OCI-LY3 (cell line): ENCODE data around the gene FRMD4A.

ENCODE experiments used
- H2AFZ ChIP-seq: fragments of 200-600, 300-600 bp; shearing (Covaris generic); 2 replicates; pipeline ENCODE4 v1.6.0; 2014; ENCODE audit warnings: antibody characterized with exemption, low read depth, low read length
- H3K27ac ChIP-seq: fragments of 200-600, 300-600 bp; sonication (generic); 2 replicates; pipeline ENCODE4 v1.5.1; 2014; ENCODE audit warnings: mild to moderate bottlenecking, low read length, moderate library complexity, mixed read lengths
- H3K27me3 ChIP-seq: fragments of 200-600, 300-600 bp; sonication (generic); 2 replicates; pipeline ENCODE4 v1.6.1; 2014; ENCODE audit warnings: low read depth, low read length, mixed read lengths
- H3K36me3 ChIP-seq: fragments of 200-600, 300-600 bp; sonication (generic); replicated peaks from 2 replicates; pipeline ENCODE3; 2014; ENCODE audit warnings: low read depth, low read length, mixed read lengths
- H3K4me1 ChIP-seq: fragments of 300-600, 200-600 bp; sonication (generic); 2 replicates; pipeline ENCODE4 v1.6.1; 2014; ENCODE audit warnings: low read length, mixed read lengths
- H3K4me2 ChIP-seq: fragments of 200-600, 300-600 bp; sonication (generic); 2 replicates; pipeline ENCODE4 v1.6.1; 2014; ENCODE audit warnings: low read length, mixed read lengths
- H3K4me3 ChIP-seq: fragments of 300-600, 200-600 bp; sonication (generic); 2 replicates; pipeline ENCODE4 v1.5.1; 2014; ENCODE audit warnings: antibody characterized with exemption, mild to moderate bottlenecking, low read length, moderate library complexity
- H3K79me2 ChIP-seq: fragments of 300-600, 200-600 bp; shearing (Covaris generic); 2 replicates; pipeline ENCODE4 v1.6.1; 2014; ENCODE audit warnings: mild to moderate bottlenecking, low read length, mixed read lengths
- H3K9ac ChIP-seq: fragments of 300-600, 200-600 bp; shearing (Covaris generic); 2 replicates; pipeline ENCODE4 v1.6.0; 2014; ENCODE audit warnings: mild to moderate bottlenecking, low read length, moderate library complexity
- H3K9me3 ChIP-seq: fragments of 200-600, 300-600 bp; shearing (Covaris generic); 2 replicates; pipeline ENCODE4 v1.6.1; 2014; ENCODE audit warnings: low read length, mixed read lengths; ENCODE audit not compliant: insufficient read depth
- H4K20me1 ChIP-seq: fragments of 200-600, 300-600 bp; sonication (generic); 2 replicates; pipeline ENCODE4 v1.6.1; 2016; ENCODE audit warnings: low read length, mixed read lengths; ENCODE audit not compliant: insufficient read depth
- EZH2phosphoT487 ChIP-seq: fragments of 200-600 bp; shearing (Covaris generic); IDR thresholded peaks from 2 replicates; pipeline ENCODE4 v1.6.1; 2018; ENCODE audit warnings: antibody characterized with exemption, mixed run types, low read depth
- TF ChIP-seq, protein P1 (sequence below): fragments of 200-600, 300-600 bp; sonication (generic); IDR thresholded peaks from 2 replicates; pipeline ENCODE4 v1.5.1; 2014; ENCODE audit warnings: antibody characterized with exemption, low read length, low read depth

FRMD4A gene

GRCh38 chr10:14153570-14154055 lies 177.1 kb downstream of the FRMD4A start:
- TF ChIP-seq, protein P1, sequence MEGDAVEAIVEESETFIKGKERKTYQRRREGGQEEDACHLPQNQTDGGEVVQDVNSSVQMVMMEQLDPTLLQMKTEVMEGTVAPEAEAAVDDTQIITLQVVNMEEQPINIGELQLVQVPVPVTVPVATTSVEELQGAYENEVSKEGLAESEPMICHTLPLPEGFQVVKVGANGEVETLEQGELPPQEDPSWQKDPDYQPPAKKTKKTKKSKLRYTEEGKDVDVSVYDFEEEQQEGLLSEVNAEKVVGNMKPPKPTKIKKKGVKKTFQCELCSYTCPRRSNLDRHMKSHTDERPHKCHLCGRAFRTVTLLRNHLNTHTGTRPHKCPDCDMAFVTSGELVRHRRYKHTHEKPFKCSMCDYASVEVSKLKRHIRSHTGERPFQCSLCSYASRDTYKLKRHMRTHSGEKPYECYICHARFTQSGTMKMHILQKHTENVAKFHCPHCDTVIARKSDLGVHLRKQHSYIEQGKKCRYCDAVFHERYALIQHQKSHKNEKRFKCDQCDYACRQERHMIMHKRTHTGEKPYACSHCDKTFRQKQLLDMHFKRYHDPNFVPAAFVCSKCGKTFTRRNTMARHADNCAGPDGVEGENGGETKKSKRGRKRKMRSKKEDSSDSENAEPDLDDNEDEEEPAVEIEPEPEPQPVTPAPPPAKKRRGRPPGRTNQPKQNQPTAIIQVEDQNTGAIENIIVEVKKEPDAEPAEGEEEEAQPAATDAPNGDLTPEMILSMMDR: no peak
- TF ChIP-seq EZH2phosphoT487: no peak
- Histone ChIP-seq H3K27ac (no peak overlapping the region), H3K36me3 (no peaks in the 10 kb centered on the region), H2AFZ (no peak overlapping the region), H3K9me3 (no peaks in the 10 kb centered on the region), H3K9ac (no peak overlapping the region), H4K20me1 (no peaks in the 10 kb centered on the region), H3K4me2 (no peak overlapping the region), H3K27me3 (0 out of 2 replicates have a peak, but pooled peaks cover 7% of the 10 kb centered on the region), H3K4me3 (no peak overlapping the region), H3K4me1 (no peaks in the 10 kb centered on the region), H3K79me2 (no peaks in the 10 kb centered on the region)

GRCh38 chr10:14151571-14151970 lies 179.2 kb downstream of the FRMD4A start:
- Histone ChIP-seq H4K20me1 (no peaks in the 10 kb centered on the region), H3K4me3 (no peak overlapping the region), H3K9ac (no peak overlapping the region), H3K79me2 (no peaks in the 10 kb centered on the region), H3K4me2 (no peak overlapping the region), H3K27me3 (peaks cover 6% of the 10 kb centered on the region; the same call in 1 of the 2 replicates), H3K27ac (no peak overlapping the region), H3K4me1 (no peaks in the 10 kb centered on the region), H3K36me3 (no peaks in the 10 kb centered on the region), H3K9me3 (no peaks in the 10 kb centered on the region), H2AFZ (no peak overlapping the region)
- TF ChIP-seq, protein P1: no peak
- no peak for TF ChIP-seq EZH2phosphoT487

- Histone ChIP-seq H3K27me3 (peaks cover 12% of the 10 kb centered on the region), H3K27ac (no peak overlapping the region)
- TF ChIP-seq EZH2phosphoT487: no peak
- TF ChIP-seq, protein P1: no peak
Observed at GRCh38 chr10:14150526-14150925, 180.2 kb downstream of the FRMD4A start.

GRCh38 chr10:14146501-14146900 lies 184.2 kb downstream of the FRMD4A start:
- no peaks in the 10 kb centered on the region for H3K79me2 ChIP-seq
- no peaks in the 10 kb centered on the region for H4K20me1 ChIP-seq
- H3K27ac ChIP-seq: no peak overlapping the region
- no peak overlapping the region for H3K9ac ChIP-seq
- H3K4me1 ChIP-seq: no peaks in the 10 kb centered on the region
- H3K36me3 ChIP-seq: no peaks in the 10 kb centered on the region
- TF ChIP-seq, protein P1: no peak
- no peak for TF ChIP-seq EZH2phosphoT487
- H3K27me3 ChIP-seq: peaks cover 15% of the 10 kb centered on the region
- H2AFZ ChIP-seq: no peak overlapping the region
- H3K4me2 ChIP-seq: no peak overlapping the region
- no peak overlapping the region for H3K4me3 ChIP-seq
- H3K9me3 ChIP-seq: no peaks in the 10 kb centered on the region

More at GRCh38 chr10:14150526-14150925, 180.2 kb downstream of the FRMD4A start:
- Histone ChIP-seq H3K4me3 (no peak overlapping the region), H4K20me1 (no peaks in the 10 kb centered on the region), H3K4me1 (no peaks in the 10 kb centered on the region), H3K9me3 (no peaks in the 10 kb centered on the region), H3K36me3 (no peaks in the 10 kb centered on the region), H3K79me2 (no peaks in the 10 kb centered on the region), H3K4me2 (no peak overlapping the region), H3K9ac (no peak overlapping the region), H2AFZ (no peak overlapping the region)
